ENCODE data around the gene RNF31. TPM values are rescaled to one million over a fixed set of nuclear protein-coding genes. Genes with fewer than 3 reads are reported as not detected.

Gene RNF31
- total and polyA plus RNA-seq, 2 donors (not counting 3 experiments of a cell fraction or from before 2014, with no cell fraction given), result 32.3 to 69.7 TPM

GRCh38 chr14:24127673-24128072 lies 19.6 kb upstream of the RNF31 start:
- no peaks in the 10 kb centered on the region for H3K9me1 ChIP-seq (replicated peaks; ENCODE audit: control insufficient read depth, extremely low read depth, insufficient read depth, low read length)
- DNase-seq (ENCODE audit: low read depth, low spot score), result no peak
- H3K27me3 ChIP-seq (ENCODE audit: control insufficient read depth in 2 of 2, insufficient read depth in 2 of 2, low read length in 2 of 2), result no peaks in the 10 kb centered on the region
- FAIRE-seq, result no peak
- intact Hi-C loops (cut with micrococcal nuclease) (no loop called here), dilution Hi-C loops (cut with MboI; ENCODE audit: extremely low pct_ligation_motif_present, low sequenced_read_pairs) (no loop called here)
- H3K36me3 ChIP-seq (ENCODE audit: control insufficient read depth in 2 of 2, extremely low read depth in 1 of 2, insufficient read depth in 2 of 2, low read length in 2 of 2), result peaks cover 2 to 10% of the 10 kb centered on the region in 2 experiments
- H3K4me2 ChIP-seq (ENCODE audit: insufficient read depth, low read length), result no peak overlapping the region
- no peak overlapping the region for H3K9ac ChIP-seq (replicated peaks; ENCODE audit: extremely low read depth, insufficient read depth, low read length)
- H4K20me1 ChIP-seq (replicated peaks; ENCODE audit: control insufficient read depth, extremely low read depth, insufficient read depth, low read length), result no peaks in the 10 kb centered on the region
- no peak overlapping the region for H3K4me3 ChIP-seq (replicated peaks in 1 of 3; ENCODE audit: insufficient read depth in 1 of 3, low read depth in 1 of 3, low read length in 3 of 3)
- no peak overlapping the region for H3K27ac ChIP-seq (ENCODE audit: insufficient read depth, low read depth, low read length)
- H3K4me1 ChIP-seq (ENCODE audit: control insufficient read depth, extremely low read depth, insufficient read depth, low read length), result no peaks in the 10 kb centered on the region
- H3K79me2 ChIP-seq (ENCODE audit: control insufficient read depth, insufficient read depth, low read length), result no peaks in the 10 kb centered on the region
- POLR2A ChIA-PET, result no interaction called here
- CTCF ChIA-PET, result no interaction called here
- no TSS peak for BruUV-seq (replicated peaks)
- H2AFZ ChIP-seq (ENCODE audit: low read depth, low read length), result no peak overlapping the region
- no peaks in the 10 kb centered on the region for H3K9me3 ChIP-seq (replicated peaks; ENCODE audit: control insufficient read depth, insufficient read depth, low read length)
- TF ChIP-seq POLR2AphosphoS5 (IDR thresholded peaks at IDR 0.05; ENCODE audit: insufficient read depth, low read depth, low read length) (no peak), FOS (IDR thresholded peaks at IDR 0.05; ENCODE audit: borderline replicate concordance, insufficient read depth, low read length) (no peak), MYC (IDR thresholded peaks at IDR 0.05; ENCODE audit: low read depth, low read length) (no peak), GATA2 (IDR thresholded peaks at IDR 0.05; ENCODE audit: insufficient read depth, insufficient read length, low read depth, low read length) (no peak), MAX (IDR thresholded peaks at IDR 0.05; ENCODE audit: insufficient read depth, insufficient read length) (no peak), POLR2A (IDR thresholded peaks at IDR 0.05; ENCODE audit: low read depth, low read length) (no peak), JUN (IDR thresholded peaks at IDR 0.05; ENCODE audit: borderline replicate concordance, insufficient read depth, insufficient read length, low read depth) (no peak), EZH2 (IDR thresholded peaks at IDR 0.05; ENCODE audit: borderline replicate concordance, low read depth, low read length, severe bottlenecking) (no peak)
- TF ChIP-seq, protein P1, sequence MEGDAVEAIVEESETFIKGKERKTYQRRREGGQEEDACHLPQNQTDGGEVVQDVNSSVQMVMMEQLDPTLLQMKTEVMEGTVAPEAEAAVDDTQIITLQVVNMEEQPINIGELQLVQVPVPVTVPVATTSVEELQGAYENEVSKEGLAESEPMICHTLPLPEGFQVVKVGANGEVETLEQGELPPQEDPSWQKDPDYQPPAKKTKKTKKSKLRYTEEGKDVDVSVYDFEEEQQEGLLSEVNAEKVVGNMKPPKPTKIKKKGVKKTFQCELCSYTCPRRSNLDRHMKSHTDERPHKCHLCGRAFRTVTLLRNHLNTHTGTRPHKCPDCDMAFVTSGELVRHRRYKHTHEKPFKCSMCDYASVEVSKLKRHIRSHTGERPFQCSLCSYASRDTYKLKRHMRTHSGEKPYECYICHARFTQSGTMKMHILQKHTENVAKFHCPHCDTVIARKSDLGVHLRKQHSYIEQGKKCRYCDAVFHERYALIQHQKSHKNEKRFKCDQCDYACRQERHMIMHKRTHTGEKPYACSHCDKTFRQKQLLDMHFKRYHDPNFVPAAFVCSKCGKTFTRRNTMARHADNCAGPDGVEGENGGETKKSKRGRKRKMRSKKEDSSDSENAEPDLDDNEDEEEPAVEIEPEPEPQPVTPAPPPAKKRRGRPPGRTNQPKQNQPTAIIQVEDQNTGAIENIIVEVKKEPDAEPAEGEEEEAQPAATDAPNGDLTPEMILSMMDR (IDR thresholded peaks at IDR 0.05; ENCODE audit: extremely low read depth in 1 of 2, insufficient read depth in 1 of 2, low read depth in 1 of 2, low read length in 2 of 2), result no peak
